GM12801 (cell line): ENCODE data around the gene CAPN12.

Source experiments
- CTCF ChIP-seq: IDR thresholded peaks from one replicate; pipeline ENCODE4 v1.5.1; 2011; ENCODE audit warnings: control low read depth; ENCODE audit not compliant: insufficient read length; ENCODE audit errors: extremely low read depth

CAPN12 gene

DNA sequence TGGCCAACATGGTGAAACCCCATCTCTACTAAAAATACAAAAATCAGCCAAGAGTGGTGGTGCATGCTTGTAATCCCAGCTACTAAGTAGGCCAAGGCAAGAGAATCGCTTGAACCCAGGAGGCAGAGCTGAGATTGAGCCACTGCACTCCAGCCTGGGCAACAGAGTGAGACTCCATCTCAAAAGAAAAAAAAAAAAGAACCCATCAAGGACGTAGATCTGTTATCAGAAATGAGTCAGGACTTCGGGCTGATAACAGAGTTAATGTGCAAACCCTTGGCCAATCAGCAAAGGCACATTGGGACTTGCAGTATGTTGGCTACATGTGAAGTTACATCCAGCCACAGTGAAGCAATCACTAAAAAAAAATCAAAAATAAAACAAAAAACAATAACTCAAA lies 40.0 kb upstream of the CAPN12 start:
- no peak for TF ChIP-seq CTCF

- no peak for TF ChIP-seq CTCF
These were observed 36.8 kb upstream of the CAPN12 start for GRCh38 chr19:38781058-38781457.

- no peak for TF ChIP-seq CTCF
These were observed 36.2 kb upstream of the CAPN12 start for GRCh38 chr19:38780443-38780842.

- no peak for TF ChIP-seq CTCF
These were observed 34.5 kb upstream of the CAPN12 start for GRCh38 chr19:38778733-38779132.

GRCh38 chr19:38774181-38774950 lies 30.1 kb upstream of the CAPN12 start:
- TF ChIP-seq CTCF = no peak

DNA sequence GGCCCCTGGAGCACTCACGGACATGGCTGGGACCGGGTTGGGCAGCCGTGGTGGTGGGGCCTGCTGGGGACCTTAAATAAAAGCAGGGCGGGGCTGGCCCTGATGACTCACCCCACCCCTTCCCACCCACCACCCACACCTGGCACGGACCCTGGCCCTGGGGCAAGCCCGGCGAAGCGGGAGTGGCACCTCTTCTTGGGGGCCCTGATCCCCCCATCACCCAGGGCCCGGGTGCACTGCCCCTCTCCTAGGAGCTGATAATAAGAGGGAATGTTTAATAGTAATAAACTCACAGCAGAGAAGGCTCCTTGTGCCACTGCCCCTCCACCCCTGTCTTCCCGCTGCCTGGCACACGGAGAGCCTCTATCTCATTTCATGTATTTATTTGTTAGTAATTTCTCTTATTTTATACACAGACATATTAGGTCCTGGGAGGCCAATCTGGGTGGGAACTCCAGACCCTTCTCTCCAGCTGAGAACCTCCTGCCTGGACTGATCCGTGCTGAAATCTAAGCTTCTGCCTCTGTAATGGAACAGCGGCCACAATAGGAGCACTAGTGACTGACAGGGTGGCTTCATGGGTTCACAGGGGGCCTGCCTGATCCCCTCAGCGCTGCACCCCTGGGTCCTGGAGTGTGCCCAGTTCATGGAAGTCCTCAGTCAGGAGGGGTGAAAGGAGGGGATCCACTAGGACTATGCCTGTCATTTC lies 29.3 kb upstream of the CAPN12 start, which contains the start of gene LGALS7:
Gene LGALS7, minus strand, starts transcription at position 49 of the 709 bp plus-strand sequence. Its CDS starts 25 bp downstream, at position 24.
- no peak for TF ChIP-seq CTCF

- TF ChIP-seq CTCF = no peak
These were observed 25.4 kb upstream of the CAPN12 start for GRCh38 chr19:38769635-38770211.
